DOHH2 (cell line): ENCODE data around the gene S100A10.

Source experiments
- H3F3A ChIP-seq: fragments of 200-600 bp; sonication (generic), shearing (Covaris generic); 2 replicates; pipeline ENCODE4 v1.6.0; 2016; ENCODE audit warnings: antibody characterized with exemption, mild to moderate bottlenecking; ENCODE audit not compliant: control insufficient read depth, insufficient read depth
- H3K27ac ChIP-seq: fragments of 200-600 bp; sonication (generic); 2 replicates; pipeline ENCODE4 v1.5.1; 2014; ENCODE audit warnings: low read depth, mild to moderate bottlenecking, low read length, moderate library complexity
- H3K27me3 ChIP-seq: fragments of 200-600 bp; sonication (generic); 2 replicates; pipeline ENCODE4 v1.6.1; 2014; ENCODE audit warnings: mild to moderate bottlenecking, low read length, mixed read lengths; ENCODE audit not compliant: control insufficient read depth
- H3K36me3 ChIP-seq: fragments of 200-600 bp; sonication (generic); 2 replicates; pipeline ENCODE4 v1.6.1; 2014; ENCODE audit warnings: mild to moderate bottlenecking, low read length, moderate library complexity, mixed read lengths; ENCODE audit not compliant: control insufficient read depth
- H3K4me1 ChIP-seq: fragments of 200-600 bp; sonication (generic); 2 replicates; pipeline ENCODE4 v1.6.1; 2014; ENCODE audit warnings: mild to moderate bottlenecking, low read length, mixed read lengths; ENCODE audit not compliant: control insufficient read depth
- H3K4me2 ChIP-seq: fragments of 200-600 bp; sonication (generic); 2 replicates; pipeline ENCODE4 v1.6.0; 2014; ENCODE audit warnings: mild to moderate bottlenecking, low read length, moderate library complexity
- H3K4me3 ChIP-seq: fragments of 200-600 bp; sonication (generic); 2 replicates; pipeline ENCODE4 v1.5.1; 2014; ENCODE audit warnings: mild to moderate bottlenecking, low read length, mixed read lengths
- H3K79me2 ChIP-seq: fragments of 200-600 bp; sonication (generic); 2 replicates; pipeline ENCODE4 v1.6.1; 2014; ENCODE audit warnings: mild to moderate bottlenecking, low read length, mixed read lengths; ENCODE audit not compliant: control insufficient read depth
- H3K9me2 ChIP-seq: fragments of 200-600 bp; sonication (generic); replicated peaks from 2 replicates; pipeline ENCODE4 v1.6.1; 2014; ENCODE audit warnings: mild to moderate bottlenecking, low read length, mixed read lengths; ENCODE audit not compliant: control insufficient read depth
- H3K9me3 ChIP-seq: fragments of 200-600 bp; sonication (generic); 2 replicates; pipeline ENCODE4 v1.6.1; 2014; ENCODE audit warnings: antibody characterized with exemption, low read length, mixed read lengths; ENCODE audit not compliant: control insufficient read depth, insufficient read depth
- H4K20me1 ChIP-seq: fragments of 200-600 bp; sonication (generic); 2 replicates; pipeline ENCODE4 v1.6.0; 2014; ENCODE audit warnings: low read depth, mild to moderate bottlenecking, antibody characterized with exemption, low read length, moderate library complexity; ENCODE audit not compliant: control insufficient read depth, insufficient read depth
- CTCF ChIP-seq: fragments of 200-600 bp; sonication (generic); IDR thresholded peaks from one replicate; pipeline ENCODE4 v1.5.1; 2014; ENCODE audit warnings: antibody characterized with exemption, mild to moderate bottlenecking, low read depth, low read length; ENCODE audit not compliant: poor library complexity, severe bottlenecking
- EZH2phosphoT487 ChIP-seq: fragments of 200-600 bp; sonication (generic); IDR thresholded peaks from 2 replicates; pipeline ENCODE4 v1.6.1; 2017; ENCODE audit warnings: borderline replicate concordance, mild to moderate bottlenecking, antibody characterized with exemption, low read length, moderate library complexity, mixed read lengths

The S100A10 gene

GRCh38 chr1:151985768-151986167 is 7.9 kb downstream of the S100A10 start:
- no peak for TF ChIP-seq EZH2phosphoT487
- TF ChIP-seq CTCF: no peak
- Histone ChIP-seq H3K27ac (no peak overlapping the region), H3K4me2 (no peak overlapping the region), H3K79me2 (peaks cover 32% of the 10 kb centered on the region), H3K4me3 (no peak overlapping the region), H3K9me3 (no peaks in the 10 kb centered on the region), H3K27me3 (no peaks in the 10 kb centered on the region), H3K9me2 (no peaks in the 10 kb centered on the region), H3K4me1 (peaks cover 43% of the 10 kb centered on the region), H3K36me3 (peaks cover 45% of the 10 kb centered on the region), H4K20me1 (0 out of 2 replicates have a peak, but pooled peaks cover 3% of the 10 kb centered on the region), H3F3A (no peaks in the 10 kb centered on the region)

GRCh38 chr1:151985270-151985669 is 8.4 kb downstream of the S100A10 start:
- Histone ChIP-seq H3K4me1 (peaks cover 40% of the 10 kb centered on the region), H3K4me3 (no peak overlapping the region), H4K20me1 (0 out of 2 replicates have a peak, but pooled peaks cover 3% of the 10 kb centered on the region), H3F3A (no peaks in the 10 kb centered on the region), H3K9me2 (no peaks in the 10 kb centered on the region), H3K4me2 (no peak overlapping the region), H3K9me3 (no peaks in the 10 kb centered on the region), H3K36me3 (peaks cover 43% of the 10 kb centered on the region), H3K79me2 (peaks cover 27% of the 10 kb centered on the region), H3K27ac (no peak overlapping the region), H3K27me3 (no peaks in the 10 kb centered on the region)
- no peak for TF ChIP-seq EZH2phosphoT487
- no peak for TF ChIP-seq CTCF

- no peaks in the 10 kb centered on the region for H3K9me2 ChIP-seq
- H3K36me3 ChIP-seq: peaks cover 43% of the 10 kb centered on the region
- H3K27me3 ChIP-seq: no peaks in the 10 kb centered on the region
- no peak overlapping the region for H3K4me3 ChIP-seq
- no peaks in the 10 kb centered on the region for H3K9me3 ChIP-seq
- TF ChIP-seq EZH2phosphoT487 (no peak), CTCF (no peak)
- H3K4me1 ChIP-seq: peaks cover 32% of the 10 kb centered on the region
- no peak overlapping the region for H3K4me2 ChIP-seq
- H3K79me2 ChIP-seq: peaks cover 19% of the 10 kb centered on the region
- no peaks in the 10 kb centered on the region for H3F3A ChIP-seq
- H4K20me1 ChIP-seq: 0 out of 2 replicates have a peak, but pooled peaks cover 3% of the 10 kb centered on the region
- no peak overlapping the region for H3K27ac ChIP-seq
These were observed 9.2 kb downstream of the S100A10 start for GRCh38 chr1:151984313-151984956.
